Stomach (tissue), 4 donors: Measurements from ENCODE around the gene GNAO1.
"Not testable (repeated sequence)": the region's sequence is repeated elsewhere in the genome, so short reads cannot be mapped to it uniquely, and the experiment has no call there.

Experiments
- EP300 ChIP-seq: sonication (generic); formaldehyde crosslinking; IDR thresholded peaks from one replicate; pipeline ENCODE4 v1.6.1; 2017; ENCODE audit warnings: antibody characterized with exemption
- POLR2A ChIP-seq, 4 donors: fragments of 450-650 bp; IDR thresholded peaks; one replicate each; pipeline ENCODE4 v1.6.1; 2016; ENCODE audit warnings: antibody characterized with exemption in 4 of 4, control low read depth in 2 of 4, mild to moderate bottlenecking in 1 of 4, moderate library complexity in 1 of 4
- POLR2AphosphoS5 ChIP-seq, 3 donors: sonication (generic); formaldehyde crosslinking; IDR thresholded peaks; one replicate each; pipeline ENCODE4 v1.6.1; 2016; ENCODE audit warnings: antibody characterized with exemption in 3 of 3
- TF ChIP-seq, protein P1 (sequence below), 7 experiments: fragments of 450-650 bp in 4 of 7; fragments of 200-600 bp in 3 of 7; sonication (generic) in 3 of 7; IDR thresholded peaks; one replicate each; pipeline ENCODE4 v1.5.1; 2016 to 2019; ENCODE audit warnings: antibody characterized with exemption in 7 of 7, control low read depth in 2 of 7, mild to moderate bottlenecking in 1 of 7

DNA sequence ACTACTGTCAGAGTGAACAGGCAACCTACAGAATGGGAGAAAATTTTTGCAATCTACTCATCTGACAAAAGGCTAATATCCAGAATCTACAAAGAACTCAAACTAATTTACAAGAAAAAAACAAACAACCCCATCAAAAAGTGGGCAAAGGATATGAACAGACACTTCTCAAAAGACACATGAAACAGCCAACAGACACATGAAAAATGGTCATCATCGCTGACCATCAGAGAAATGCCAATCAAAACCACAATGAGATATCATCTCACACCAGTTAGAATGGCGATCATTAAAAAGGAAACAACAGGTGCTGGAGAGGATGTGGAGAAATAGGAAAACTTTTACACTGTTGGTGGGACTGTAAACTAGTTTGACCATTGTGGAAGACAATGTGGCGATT, 205.4 kb downstream of the GNAO1 start:
- TF ChIP-seq, protein P1, sequence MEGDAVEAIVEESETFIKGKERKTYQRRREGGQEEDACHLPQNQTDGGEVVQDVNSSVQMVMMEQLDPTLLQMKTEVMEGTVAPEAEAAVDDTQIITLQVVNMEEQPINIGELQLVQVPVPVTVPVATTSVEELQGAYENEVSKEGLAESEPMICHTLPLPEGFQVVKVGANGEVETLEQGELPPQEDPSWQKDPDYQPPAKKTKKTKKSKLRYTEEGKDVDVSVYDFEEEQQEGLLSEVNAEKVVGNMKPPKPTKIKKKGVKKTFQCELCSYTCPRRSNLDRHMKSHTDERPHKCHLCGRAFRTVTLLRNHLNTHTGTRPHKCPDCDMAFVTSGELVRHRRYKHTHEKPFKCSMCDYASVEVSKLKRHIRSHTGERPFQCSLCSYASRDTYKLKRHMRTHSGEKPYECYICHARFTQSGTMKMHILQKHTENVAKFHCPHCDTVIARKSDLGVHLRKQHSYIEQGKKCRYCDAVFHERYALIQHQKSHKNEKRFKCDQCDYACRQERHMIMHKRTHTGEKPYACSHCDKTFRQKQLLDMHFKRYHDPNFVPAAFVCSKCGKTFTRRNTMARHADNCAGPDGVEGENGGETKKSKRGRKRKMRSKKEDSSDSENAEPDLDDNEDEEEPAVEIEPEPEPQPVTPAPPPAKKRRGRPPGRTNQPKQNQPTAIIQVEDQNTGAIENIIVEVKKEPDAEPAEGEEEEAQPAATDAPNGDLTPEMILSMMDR (IDR thresholded peaks at IDR 0.05), result not testable (repeated sequence)
- TF ChIP-seq POLR2A (IDR thresholded peaks at IDR 0.05); POLR2AphosphoS5 (IDR thresholded peaks at IDR 0.05); EP300: not testable (repeated sequence)
